Type B pancreatic cell (in vitro differentiated cells): Measurements from ENCODE around the gene SLC6A3. TPM values are rescaled to one million over a fixed set of nuclear protein-coding genes. Genes with fewer than 3 reads are reported as not detected.
"Not testable (repeated sequence)": the region's sequence is repeated elsewhere in the genome, so short reads cannot be mapped to it uniquely, and the experiment has no call there.

Experiments used
- DNase-seq: peaks from one replicate; pipeline ENCODE4 v3.0.0; 2021; ENCODE audit warnings: mixed read lengths; ENCODE audit not compliant: unreplicated experiment; ENCODE audit errors: extremely low spot score
- H3K27ac Mint-ChIP-seq: 2 replicates; pipeline ENCODE4 v1.8.0; 2021; ENCODE audit warnings: mild to moderate bottlenecking, mixed read lengths
- H3K27me3 Mint-ChIP-seq: 2 replicates; pipeline ENCODE4 v1.8.0; 2021; ENCODE audit warnings: mixed read lengths
- H3K36me3 Mint-ChIP-seq: 2 replicates; pipeline ENCODE4 v1.8.0; 2021; ENCODE audit warnings: mixed read lengths
- H3K4me1 Mint-ChIP-seq: one replicate; pipeline ENCODE4 v1.8.0; 2021; ENCODE audit warnings: mixed read lengths; ENCODE audit not compliant: unreplicated experiment
- H3K4me3 Mint-ChIP-seq: 2 replicates; pipeline ENCODE4 v1.8.0; 2021; ENCODE audit warnings: mild to moderate bottlenecking, mixed read lengths
- H3K9me3 Mint-ChIP-seq: 2 replicates; pipeline ENCODE4 v1.8.0; 2021; ENCODE audit warnings: mixed read lengths
- total RNA-seq: library from RNA; stranded (reverse); gene quantifications from 2 replicates; pipeline ENCODE4 v1.2.1, GENCODE V29; 2021; ENCODE audit warnings: low replicate concordance
- TF ChIP-seq, protein P1 (sequence below): fragments of 200-600 bp; sonication (generic); conservative IDR thresholded peaks from 2 replicates; pipeline ENCODE4 v1.5.0; 2021; ENCODE audit warnings: antibody characterized with exemption, mild to moderate bottlenecking

The SLC6A3 gene
- total RNA-seq, 1 donor from 2014 or later = 0.19 TPM

DNA sequence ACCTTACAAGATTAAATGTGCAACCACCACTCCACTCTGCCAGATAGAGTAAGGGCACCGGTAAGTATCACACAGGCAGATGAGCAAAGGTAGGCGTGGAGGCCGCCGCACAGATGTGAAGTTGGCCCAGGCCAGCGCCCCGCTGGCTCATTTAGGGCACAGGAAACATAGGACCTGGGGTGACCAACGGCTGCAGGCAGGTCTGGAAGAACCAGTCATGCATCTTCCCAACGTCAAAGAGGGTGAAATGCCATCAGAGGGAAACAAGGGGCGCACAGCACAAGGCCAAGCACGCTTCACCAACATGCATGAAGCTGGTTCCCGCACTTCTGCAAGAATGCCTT lies 31.7 kb upstream of the SLC6A3 start:
- DNase-seq = no peak
- Mint-ChIP-seq H3K4me1 (no peaks in the 10 kb centered on the region), H3K9me3 (no peaks in the 10 kb centered on the region), H3K27ac (no peak overlapping the region), H3K27me3 (no peaks in the 10 kb centered on the region), H3K4me3 (no peak overlapping the region), H3K36me3 (peaks cover 3% of the 10 kb centered on the region)
- TF ChIP-seq, protein P1, sequence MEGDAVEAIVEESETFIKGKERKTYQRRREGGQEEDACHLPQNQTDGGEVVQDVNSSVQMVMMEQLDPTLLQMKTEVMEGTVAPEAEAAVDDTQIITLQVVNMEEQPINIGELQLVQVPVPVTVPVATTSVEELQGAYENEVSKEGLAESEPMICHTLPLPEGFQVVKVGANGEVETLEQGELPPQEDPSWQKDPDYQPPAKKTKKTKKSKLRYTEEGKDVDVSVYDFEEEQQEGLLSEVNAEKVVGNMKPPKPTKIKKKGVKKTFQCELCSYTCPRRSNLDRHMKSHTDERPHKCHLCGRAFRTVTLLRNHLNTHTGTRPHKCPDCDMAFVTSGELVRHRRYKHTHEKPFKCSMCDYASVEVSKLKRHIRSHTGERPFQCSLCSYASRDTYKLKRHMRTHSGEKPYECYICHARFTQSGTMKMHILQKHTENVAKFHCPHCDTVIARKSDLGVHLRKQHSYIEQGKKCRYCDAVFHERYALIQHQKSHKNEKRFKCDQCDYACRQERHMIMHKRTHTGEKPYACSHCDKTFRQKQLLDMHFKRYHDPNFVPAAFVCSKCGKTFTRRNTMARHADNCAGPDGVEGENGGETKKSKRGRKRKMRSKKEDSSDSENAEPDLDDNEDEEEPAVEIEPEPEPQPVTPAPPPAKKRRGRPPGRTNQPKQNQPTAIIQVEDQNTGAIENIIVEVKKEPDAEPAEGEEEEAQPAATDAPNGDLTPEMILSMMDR = no peak

DNA sequence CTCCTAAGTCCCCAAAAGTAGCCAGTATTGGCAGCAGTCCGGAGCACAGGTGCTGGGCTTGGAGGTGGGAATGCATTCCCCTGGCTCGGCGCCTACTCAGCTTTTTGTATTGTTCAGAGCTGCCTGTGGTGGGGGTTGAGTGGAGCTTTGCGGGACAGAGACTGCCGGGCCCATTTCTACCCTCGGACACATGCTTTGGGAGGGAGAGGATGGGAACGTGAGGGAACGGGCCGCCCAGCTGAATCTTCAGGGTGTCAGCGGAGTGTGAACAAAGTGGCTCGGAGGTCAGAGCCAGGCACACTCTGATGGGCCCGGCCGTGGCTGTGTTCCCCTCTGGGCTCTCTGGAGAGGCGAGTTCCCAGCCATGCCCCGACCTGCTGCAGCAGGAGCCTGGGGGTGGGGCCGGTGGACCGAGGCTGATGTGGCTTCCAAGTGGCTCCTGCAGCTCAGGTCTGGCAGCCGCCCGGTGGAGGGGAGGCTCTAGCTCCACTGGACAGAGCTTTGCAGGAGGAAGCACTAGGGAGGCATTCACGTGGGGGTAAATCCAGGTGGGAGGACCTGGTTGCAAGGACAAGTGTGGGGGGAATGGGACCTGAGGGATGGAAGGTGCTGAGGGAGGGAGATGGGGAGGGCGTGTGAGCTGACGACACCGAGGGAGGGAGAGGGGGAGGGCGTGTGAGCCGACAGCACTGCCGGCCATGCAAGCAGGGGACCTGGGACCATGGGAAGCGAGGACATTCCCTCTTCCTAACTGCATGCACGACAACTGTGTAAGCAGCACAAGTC lies 31.1 kb upstream of the SLC6A3 start:
- Mint-ChIP-seq H3K27me3 (no peaks in the 10 kb centered on the region), H3K27ac (no peak overlapping the region), H3K4me3 (no peak overlapping the region), H3K36me3 (peaks cover 3% of the 10 kb centered on the region), H3K9me3 (no peaks in the 10 kb centered on the region), H3K4me1 (no peaks in the 10 kb centered on the region)
- TF ChIP-seq, protein P1 = no peak
- no peak for DNase-seq

DNA sequence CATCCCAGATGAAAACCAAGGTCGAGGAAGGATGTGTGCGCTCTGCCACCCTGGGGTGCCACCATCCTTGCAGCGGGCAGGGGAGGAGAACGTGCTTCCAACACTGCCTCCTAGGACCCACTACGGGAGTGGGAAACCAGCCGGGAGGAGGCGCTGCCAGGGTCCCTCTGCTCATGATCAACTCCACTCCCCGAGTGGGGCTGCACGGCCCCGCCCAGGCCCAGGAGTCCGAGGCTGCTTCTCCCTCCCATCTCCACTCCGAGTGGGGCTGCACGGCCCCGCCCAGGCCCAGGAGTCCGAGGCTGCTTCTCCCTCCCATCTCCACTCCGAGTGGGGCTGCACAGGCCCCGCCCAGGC lies 30.3 kb upstream of the SLC6A3 start:
- H3K27me3 Mint-ChIP-seq, H3K4me1 Mint-ChIP-seq, H3K4me3 Mint-ChIP-seq, H3K36me3 Mint-ChIP-seq, H3K9me3 Mint-ChIP-seq, H3K27ac Mint-ChIP-seq, DNase-seq: not testable (repeated sequence)

DNA sequence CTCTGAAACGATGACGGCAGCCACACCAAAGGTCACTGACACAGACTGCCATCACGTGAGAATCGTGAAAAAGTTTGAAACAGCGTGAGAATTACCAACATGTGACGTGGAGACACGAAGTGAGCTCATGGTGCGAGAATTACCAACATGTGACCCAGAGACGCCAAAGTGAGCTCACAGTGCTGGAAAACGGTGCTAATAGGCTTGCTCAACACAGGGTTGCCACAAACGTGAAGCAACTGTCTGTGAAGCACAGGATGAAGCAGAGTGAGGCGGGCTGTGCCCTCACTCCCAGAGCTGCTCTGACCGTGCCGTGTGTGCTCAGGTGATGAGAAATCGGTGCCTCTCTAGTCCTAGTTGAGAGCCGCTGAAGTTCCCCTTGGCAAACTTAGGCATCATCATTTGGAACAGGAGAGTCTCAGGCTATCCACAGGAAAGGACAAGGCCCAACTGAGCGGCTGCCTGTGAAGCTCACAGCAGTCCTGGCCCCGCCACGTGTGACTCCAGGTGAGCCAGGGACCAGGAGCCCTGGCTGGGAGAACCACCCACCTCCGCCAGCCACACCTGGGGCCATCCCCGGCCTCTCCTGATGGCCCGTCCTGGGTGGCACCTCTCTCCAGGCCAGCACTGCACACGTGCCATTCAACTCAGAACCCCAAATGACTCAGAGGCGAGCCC lies 29.8 kb upstream of the SLC6A3 start:
- Mint-ChIP-seq H3K27ac (no peak overlapping the region), H3K9me3 (no peaks in the 10 kb centered on the region), H3K4me1 (no peaks in the 10 kb centered on the region), H3K36me3 (peaks cover 3% of the 10 kb centered on the region), H3K27me3 (no peaks in the 10 kb centered on the region), H3K4me3 (no peak overlapping the region)
- TF ChIP-seq, protein P1 = no peak
- DNase-seq = no peak

DNA sequence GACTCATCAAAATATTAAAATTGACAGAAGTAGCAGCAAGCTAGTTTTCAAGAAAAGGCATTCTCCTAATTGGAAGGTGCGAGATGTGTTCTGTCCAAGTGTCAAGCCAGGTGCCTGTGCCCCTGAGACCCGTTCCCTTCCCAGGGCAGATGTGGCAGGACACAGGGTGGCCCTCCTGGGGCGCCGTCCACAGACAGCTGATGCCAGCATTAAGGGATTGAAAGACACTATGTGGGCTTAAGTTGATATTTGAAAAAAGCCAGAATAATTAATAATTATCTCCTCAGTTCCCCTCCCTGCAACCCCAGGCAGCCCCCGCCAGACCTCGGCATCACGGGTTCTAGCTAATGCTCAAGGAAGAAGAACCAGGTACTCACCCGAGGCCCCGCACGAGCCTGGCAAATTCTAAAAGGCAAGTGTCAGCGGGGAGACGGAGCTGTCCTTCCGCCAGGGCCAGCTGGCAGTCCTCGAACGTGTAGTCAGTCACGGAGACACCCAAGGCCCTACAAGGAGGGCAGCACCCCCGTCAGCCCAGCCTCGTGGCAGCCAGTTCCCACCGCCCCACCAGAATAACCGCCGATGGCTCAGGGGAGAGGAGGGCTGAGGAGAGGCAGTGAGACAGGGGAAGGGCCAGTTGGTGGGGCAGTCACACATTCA lies 29.1 kb upstream of the SLC6A3 start:
- peaks cover 3% of the 10 kb centered on the region for H3K36me3 Mint-ChIP-seq
- H3K27me3 Mint-ChIP-seq = no peaks in the 10 kb centered on the region
- no peak overlapping the region for H3K4me3 Mint-ChIP-seq
- H3K9me3 Mint-ChIP-seq = no peaks in the 10 kb centered on the region
- TF ChIP-seq, protein P1 = no peak
- H3K27ac Mint-ChIP-seq = no peak overlapping the region
- H3K4me1 Mint-ChIP-seq = no peaks in the 10 kb centered on the region
- DNase-seq = no peak

DNA sequence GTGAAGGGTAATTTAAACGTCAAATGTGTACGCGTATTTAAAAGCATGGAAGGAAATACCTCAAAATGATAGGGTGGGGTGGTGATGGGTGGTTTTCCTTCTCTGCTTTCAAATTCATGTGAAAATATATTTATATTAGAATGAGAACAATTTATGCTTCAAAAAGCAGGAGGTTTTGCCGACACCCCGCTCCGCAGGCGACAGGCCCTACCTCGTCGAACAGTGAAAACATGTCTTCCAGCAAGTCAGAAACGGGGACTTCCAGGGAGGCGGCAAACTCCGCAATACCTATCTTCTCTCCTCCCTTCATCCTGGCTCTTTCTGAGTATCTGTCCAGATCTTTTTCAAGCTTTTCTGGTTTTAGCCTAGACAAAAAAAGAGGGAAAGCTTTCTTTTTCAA lies 28.5 kb upstream of the SLC6A3 start:
- TF ChIP-seq, protein P1 = no peak
- Mint-ChIP-seq H3K4me1 (no peaks in the 10 kb centered on the region), H3K27ac (no peak overlapping the region), H3K9me3 (no peaks in the 10 kb centered on the region), H3K4me3 (no peak overlapping the region), H3K27me3 (no peaks in the 10 kb centered on the region), H3K36me3 (peaks cover 3% of the 10 kb centered on the region)
- DNase-seq = no peak
